K562 (cell line): ENCODE measurements around the gene RFX7. TPM values are rescaled to one million over a fixed set of nuclear protein-coding genes. Genes with fewer than 3 reads are reported as not detected.
A peak's percentile ranks its signal among the peaks of the same experiment; 100 is the strongest.

Experiments used
- ARID2 ChIP-seq: fragments of 450-650 bp; IDR thresholded peaks from 2 replicates; pipeline ENCODE4 v1.6.1; 2017; ENCODE audit warnings: antibody characterized with exemption, mild to moderate bottlenecking
- CCAR2 ChIP-seq: fragments of 200-400 bp; formaldehyde crosslinking; IDR thresholded peaks from 2 replicates; pipeline ENCODE4 v1.6.1; 2017; ENCODE audit warnings: mild to moderate bottlenecking, low read depth, low read length
- DACH1 ChIP-seq: fragments of 450-650 bp; IDR thresholded peaks from 2 replicates; pipeline ENCODE4 v1.6.1; 2018; ENCODE audit not compliant: partially characterized antibody
- HIVEP1 ChIP-seq: fragments of 250-450 bp; sonication (Bioruptor Pico); IDR thresholded peaks from 2 replicates; pipeline ENCODE4 v1.4.0; 2020; ENCODE audit warnings: mild to moderate bottlenecking
- NCOA1 ChIP-seq: fragments of 450-650 bp; IDR thresholded peaks from 2 replicates; pipeline ENCODE4 v1.6.1; 2016; ENCODE audit warnings: low read depth
- PHF20 ChIP-seq: fragments of 450-650 bp; IDR thresholded peaks from 2 replicates; pipeline ENCODE4 v1.6.1; 2018; ENCODE audit not compliant: partially characterized antibody
- POLR3G ChIP-seq: IDR thresholded peaks from 2 replicates; pipeline ENCODE4 v1.6.1; 2011; ENCODE audit not compliant: insufficient read length, insufficient replicate concordance; ENCODE audit errors: extremely low read depth
- SIN3A ChIP-seq, 2 experiments: fragments of 150-350 bp in 1 of 2; IDR thresholded peaks; 2 replicates each; pipeline ENCODE4 v1.6.1; 2011 to 2016; ENCODE audit warnings: borderline replicate concordance in 2 of 2, low read depth in 2 of 2, low read length in 2 of 2, mild to moderate bottlenecking in 2 of 2, moderate library complexity in 2 of 2; ENCODE audit not compliant: control insufficient read depth in 1 of 2
- SRSF1 ChIP-seq: fragments of 200-400 bp; formaldehyde crosslinking; IDR thresholded peaks from 2 replicates; pipeline ENCODE4 v1.6.1; 2017; ENCODE audit warnings: mild to moderate bottlenecking, low read depth, low read length, moderate library complexity
- TAF1 ChIP-seq: IDR thresholded peaks from 2 replicates; pipeline ENCODE4 v1.6.1; 2011; ENCODE audit warnings: mild to moderate bottlenecking, low read length, moderate library complexity; ENCODE audit not compliant: insufficient read depth, control insufficient read depth, severe bottlenecking; ENCODE audit errors: extremely low read depth
- ZNF197 ChIP-seq: fragments of 200-800 bp; sonication (Bioruptor generic); IDR thresholded peaks from 2 replicates; pipeline ENCODE4 v1.6.1; 2016; ENCODE audit warnings: low read depth, missing genetic modification characterization, missing compliant biosample characterization
- ZNF232 ChIP-seq: sonication (generic); formaldehyde crosslinking; IDR thresholded peaks from 2 replicates; pipeline ENCODE4 v1.8.0; 2022; ENCODE audit warnings: mild to moderate bottlenecking, missing genetic modification reagents
- ZNF408 ChIP-seq: fragments of 250-450 bp; sonication (Bioruptor Pico); IDR thresholded peaks from 2 replicates; pipeline ENCODE4 v1.4.0; 2020; ENCODE audit warnings: low read depth, mild to moderate bottlenecking, moderate library complexity
- ZNF444 ChIP-seq: fragments of 250-450 bp; sonication (Bioruptor Pico); IDR thresholded peaks from 2 replicates; pipeline ENCODE4 v1.4.0; 2020; ENCODE audit warnings: mild to moderate bottlenecking, moderate library complexity
- ZNF695 ChIP-seq: fragments of 450-650 bp; formaldehyde crosslinking; IDR thresholded peaks from 2 replicates; pipeline ENCODE4 v1.4.0; 2020; ENCODE audit warnings: mild to moderate bottlenecking, moderate library complexity
- ZNF699 ChIP-seq: fragments of 250-450 bp; sonication (Bioruptor Pico); IDR thresholded peaks from 2 replicates; pipeline ENCODE4 v1.8.0; 2021; ENCODE audit warnings: mild to moderate bottlenecking, moderate library complexity; ENCODE audit not compliant: insufficient replicate concordance
- ZNF717 ChIP-seq: fragments of 250-450 bp; sonication (Bioruptor Pico); IDR thresholded peaks from 2 replicates; pipeline ENCODE4 v1.5.0; 2021
- ZNF785 ChIP-seq: fragments of 250-450 bp; sonication (Bioruptor Pico); IDR thresholded peaks from 2 replicates; pipeline ENCODE4 v1.4.0; 2020; ENCODE audit warnings: mild to moderate bottlenecking
- ZZZ3 ChIP-seq: fragments of 450-650 bp; IDR thresholded peaks from 2 replicates; pipeline ENCODE4 v1.6.1; 2016; ENCODE audit warnings: antibody characterized with exemption, mild to moderate bottlenecking, moderate library complexity
- polyA plus RNA-seq, 8 experiments: library from polyadenylated mRNA; depleted of rRNA in 4 of 8; stranded (reverse) in 5 of 8; unstranded in 3 of 8; fragments of >200 nt; fragmentation: Nextera tagmentation in 2 of 8; fragmentation: Illumina TruSeq in 1 of 8; extraction: Ambion mirVana in 2 of 8; extraction: Trizol in 1 of 8; gene quantifications; 2 replicates each; pipeline versions ENCODE4 v1.2.1 to v1.2.3, GENCODE V29; 2011 to 2014; ENCODE audit warnings: inconsistent platforms in 1 of 8, missing spikeins in 1 of 8
- total RNA-seq, 7 experiments: library from RNA; depleted of rRNA in 6 of 7; stranded (reverse); fragments of >200 nt in 6 of 7; fragmentation: Illumina TruSeq in 2 of 7; extraction: Trizol in 2 of 7; gene quantifications; 2 replicates each; pipeline versions ENCODE4 v1.2.1 to v1.2.3, GENCODE V29; 2011 to 2021; ENCODE audit warnings: low replicate concordance in 1 of 7
- TF ChIP-seq, protein P1 (sequence below): sonication (generic); formaldehyde crosslinking; IDR thresholded peaks from 2 replicates; pipeline ENCODE4 v1.8.1; 2023; ENCODE audit warnings: mild to moderate bottlenecking, missing genetic modification reagents, moderate library complexity
- TF ChIP-seq, protein P2 (sequence below): fragments of 450-650 bp; conservative IDR thresholded peaks from 2 replicates; pipeline ENCODE4 v1.6.1; 2016; ENCODE audit warnings: missing genetic modification characterization, low read depth, mild to moderate bottlenecking, control low read depth, missing compliant biosample characterization
- TF ChIP-seq, protein P3 (sequence below): fragments of 450-650 bp; IDR thresholded peaks from 2 replicates; pipeline ENCODE4 v1.6.1; 2016; ENCODE audit warnings: missing biosample characterization, missing genetic modification characterization
- TF ChIP-seq, protein P4 (sequence below): fragments of 450-650 bp; IDR thresholded peaks from 2 replicates; pipeline ENCODE4 v1.6.1; 2016

RFX7 gene
- total and polyA plus RNA-seq, 9 of the 15 experiments (the other 6 are each of a cell fraction or from before 2014, with no cell fraction given): 2.4 to 17.9 (median 6.3) TPM

DNA sequence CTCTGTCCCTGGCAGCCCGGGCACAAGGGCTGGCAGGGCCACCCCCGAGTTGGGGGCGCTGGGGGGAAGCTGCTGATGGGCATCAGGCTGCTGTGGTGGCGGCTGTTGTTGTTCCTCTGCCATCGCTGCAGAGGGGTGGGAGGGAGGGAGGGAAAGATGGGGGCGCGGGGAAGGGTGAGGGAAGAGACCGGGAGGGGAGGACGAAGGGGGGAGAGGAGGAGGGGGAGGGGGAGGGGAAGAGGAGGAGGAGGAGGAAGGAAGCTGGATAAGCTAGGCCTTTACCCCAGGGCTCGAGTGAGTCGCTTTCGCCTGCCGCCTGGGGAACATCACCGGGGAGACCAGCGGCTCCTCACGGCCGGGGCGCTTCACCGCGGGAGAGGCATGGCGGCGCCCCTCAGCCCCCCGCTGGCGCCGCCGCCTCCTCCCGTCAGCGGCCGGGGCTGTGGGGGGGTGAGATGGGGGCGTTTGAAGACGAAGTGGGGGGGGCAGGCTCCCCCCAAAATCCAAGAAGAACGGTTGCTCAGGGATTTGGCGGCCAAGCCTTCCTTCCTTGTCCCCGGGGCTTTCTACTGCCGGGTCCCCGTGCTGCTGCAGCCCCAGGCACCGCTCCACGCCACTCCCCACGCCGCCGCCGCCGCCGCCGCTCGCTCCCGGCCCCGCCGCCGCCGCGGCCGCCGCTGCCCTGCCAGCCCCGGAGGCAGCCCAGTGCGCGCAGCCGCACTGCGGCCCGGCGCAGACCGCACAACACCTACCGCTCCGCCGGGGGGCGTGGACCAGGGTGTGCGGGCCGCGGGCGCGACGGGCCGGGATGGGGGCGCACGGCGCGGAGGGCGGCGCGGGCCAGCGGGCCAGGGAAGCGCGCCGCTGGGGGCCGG is at the start of gene RFX7 (continued):
- TF ChIP-seq POLR3G (no peak), ZNF699 (CRISPR knock-in tag) (no peak), ZNF444 (CRISPR knock-in tag) (peak; percentile 75; the same call in 1 of the 2 replicates), DACH1 (no peak), HIVEP1 (CRISPR knock-in tag) (no peak), CCAR2 (no peak), ZZZ3 (no peak), ZNF232 (CRISPR knock-in tag) (no peak), ZNF717 (CRISPR knock-in tag) (no peak), NCOA1 (no peak), ZNF408 (CRISPR knock-in tag) (no peak), PHF20 (no peak), SIN3A (IDR thresholded peaks at IDR 0.05; ENCODE audit: borderline replicate concordance in 2 of 2, control insufficient read depth in 1 of 2, low read depth in 2 of 2, low read length in 2 of 2) (no peak), SRSF1 (no peak), ZNF695 (CRISPR knock-in tag) (no peak), TAF1 (peak; percentile 47), ZNF197 (CRISPR knock-in tag) (no peak; the same call in 1 of the 2 replicates), ZNF785 (CRISPR knock-in tag) (no peak), ARID2 (no peak)
- TF ChIP-seq, protein P1, sequence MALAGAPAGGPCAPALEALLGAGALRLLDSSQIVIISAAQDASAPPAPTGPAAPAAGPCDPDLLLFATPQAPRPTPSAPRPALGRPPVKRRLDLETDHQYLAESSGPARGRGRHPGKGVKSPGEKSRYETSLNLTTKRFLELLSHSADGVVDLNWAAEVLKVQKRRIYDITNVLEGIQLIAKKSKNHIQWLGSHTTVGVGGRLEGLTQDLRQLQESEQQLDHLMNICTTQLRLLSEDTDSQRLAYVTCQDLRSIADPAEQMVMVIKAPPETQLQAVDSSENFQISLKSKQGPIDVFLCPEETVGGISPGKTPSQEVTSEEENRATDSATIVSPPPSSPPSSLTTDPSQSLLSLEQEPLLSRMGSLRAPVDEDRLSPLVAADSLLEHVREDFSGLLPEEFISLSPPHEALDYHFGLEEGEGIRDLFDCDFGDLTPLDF (CRISPR knock-in tag): no peak
- TF ChIP-seq, protein P2, sequence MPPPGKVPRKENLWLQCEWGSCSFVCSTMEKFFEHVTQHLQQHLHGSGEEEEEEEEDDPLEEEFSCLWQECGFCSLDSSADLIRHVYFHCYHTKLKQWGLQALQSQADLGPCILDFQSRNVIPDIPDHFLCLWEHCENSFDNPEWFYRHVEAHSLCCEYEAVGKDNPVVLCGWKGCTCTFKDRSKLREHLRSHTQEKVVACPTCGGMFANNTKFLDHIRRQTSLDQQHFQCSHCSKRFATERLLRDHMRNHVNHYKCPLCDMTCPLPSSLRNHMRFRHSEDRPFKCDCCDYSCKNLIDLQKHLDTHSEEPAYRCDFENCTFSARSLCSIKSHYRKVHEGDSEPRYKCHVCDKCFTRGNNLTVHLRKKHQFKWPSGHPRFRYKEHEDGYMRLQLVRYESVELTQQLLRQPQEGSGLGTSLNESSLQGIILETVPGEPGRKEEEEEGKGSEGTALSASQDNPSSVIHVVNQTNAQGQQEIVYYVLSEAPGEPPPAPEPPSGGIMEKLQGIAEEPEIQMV (tag): no peak
- TF ChIP-seq, protein P3, sequence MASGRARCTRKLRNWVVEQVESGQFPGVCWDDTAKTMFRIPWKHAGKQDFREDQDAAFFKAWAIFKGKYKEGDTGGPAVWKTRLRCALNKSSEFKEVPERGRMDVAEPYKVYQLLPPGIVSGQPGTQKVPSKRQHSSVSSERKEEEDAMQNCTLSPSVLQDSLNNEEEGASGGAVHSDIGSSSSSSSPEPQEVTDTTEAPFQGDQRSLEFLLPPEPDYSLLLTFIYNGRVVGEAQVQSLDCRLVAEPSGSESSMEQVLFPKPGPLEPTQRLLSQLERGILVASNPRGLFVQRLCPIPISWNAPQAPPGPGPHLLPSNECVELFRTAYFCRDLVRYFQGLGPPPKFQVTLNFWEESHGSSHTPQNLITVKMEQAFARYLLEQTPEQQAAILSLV (tag): no peak
- TF ChIP-seq, protein P4, sequence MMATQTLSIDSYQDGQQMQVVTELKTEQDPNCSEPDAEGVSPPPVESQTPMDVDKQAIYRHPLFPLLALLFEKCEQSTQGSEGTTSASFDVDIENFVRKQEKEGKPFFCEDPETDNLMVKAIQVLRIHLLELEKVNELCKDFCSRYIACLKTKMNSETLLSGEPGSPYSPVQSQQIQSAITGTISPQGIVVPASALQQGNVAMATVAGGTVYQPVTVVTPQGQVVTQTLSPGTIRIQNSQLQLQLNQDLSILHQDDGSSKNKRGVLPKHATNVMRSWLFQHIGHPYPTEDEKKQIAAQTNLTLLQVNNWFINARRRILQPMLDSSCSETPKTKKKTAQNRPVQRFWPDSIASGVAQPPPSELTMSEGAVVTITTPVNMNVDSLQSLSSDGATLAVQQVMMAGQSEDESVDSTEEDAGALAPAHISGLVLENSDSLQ: no peak
